ENCODE results near the gene MAPK10. TPM values are rescaled to one million over a fixed set of nuclear protein-coding genes. Genes with fewer than 3 reads are reported as not detected.

Gene MAPK10
- total and polyA plus RNA-seq, 10 of the 15 experiments (the other 5 are each of a cell fraction or from before 2014, with no cell fraction given), result 1.1 to 4.2 (median 2.4) TPM

DNA sequence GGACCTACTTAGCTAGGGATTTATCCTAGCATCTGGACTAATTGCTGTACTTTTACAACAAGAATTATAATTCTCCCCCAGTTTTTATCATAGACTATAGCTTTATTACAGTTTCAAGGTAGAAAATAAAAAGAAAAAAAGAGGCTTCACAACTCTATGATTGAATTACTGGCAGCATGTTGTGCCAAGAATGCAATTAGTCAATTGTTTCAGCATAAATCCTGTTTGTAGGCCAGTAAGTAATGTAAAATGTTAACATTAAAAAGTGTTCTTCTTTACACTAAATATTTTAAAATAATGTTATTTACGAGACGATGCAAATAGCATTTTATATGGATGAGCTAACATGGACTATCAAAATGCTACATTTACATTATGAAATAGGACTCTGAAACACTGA, 228.4 kb downstream of the MAPK10 start (continued):
- TF ChIP-seq SUPT20H (IDR thresholded peaks at IDR 0.05; ENCODE audit: borderline replicate concordance, control insufficient read depth, low read depth, low read length), result no peak
- no peak for TF ChIP-seq STAT1 (conservative IDR thresholded peaks at IDR 0.05)
- no peak for TF ChIP-seq NBN (IDR thresholded peaks at IDR 0.05)
- no peak for TF ChIP-seq CBX5 (IDR thresholded peaks at IDR 0.05; ENCODE audit: low read depth)
- no peak for TF ChIP-seq JUND (IDR thresholded peaks at IDR 0.05; ENCODE audit: low read depth, low read length)

DNA sequence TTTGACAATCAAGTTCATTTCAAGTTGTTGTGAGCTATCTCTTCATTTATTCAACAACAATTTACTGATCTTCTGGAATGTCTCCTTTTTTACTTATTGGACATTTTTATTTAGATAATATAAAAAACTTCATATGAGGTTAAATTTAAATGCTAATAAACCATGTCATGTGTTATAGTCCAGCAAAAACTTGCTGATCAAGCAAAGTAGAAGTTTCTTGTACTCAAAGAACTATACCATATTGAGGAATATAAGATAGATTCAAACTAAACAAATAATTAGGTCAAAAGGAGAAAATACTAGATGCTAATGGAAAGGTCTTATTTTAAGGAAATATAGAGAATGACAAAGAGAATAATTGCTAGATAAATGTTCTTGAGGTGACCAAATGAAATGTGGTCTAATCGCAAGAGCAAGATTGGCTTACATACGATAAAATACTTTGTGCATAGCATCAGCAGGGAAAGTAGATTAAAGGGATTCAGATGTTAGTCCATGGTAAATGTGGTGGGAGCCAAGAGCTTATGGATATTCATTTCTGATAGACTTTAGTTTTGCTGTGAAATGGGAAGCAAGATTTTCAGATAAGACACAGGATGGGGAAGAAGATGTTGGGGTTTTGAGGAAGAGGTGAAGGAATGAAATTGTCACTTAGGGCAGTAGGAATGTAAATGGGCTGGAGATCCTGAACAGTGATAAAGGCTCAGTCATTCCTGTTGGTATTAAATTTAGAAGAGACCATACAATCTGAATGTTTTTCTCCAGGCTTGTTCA, 229.5 kb downstream of the MAPK10 start:
- CTCF ChIA-PET, result no interaction called here
- no peak for FAIRE-seq
- no peak overlapping the region for H3K9ac ChIP-seq (ENCODE audit: control insufficient read depth, insufficient read depth, low read length)
- intact Hi-C loops (cut with micrococcal nuclease; ENCODE audit: unreplicated experiment), result no loop called here
- no peaks in the 10 kb centered on the region for H3K79me2 ChIP-seq (ENCODE audit: control insufficient read depth, insufficient read depth, low read length)
- no peak overlapping the region for H3K4me3 ChIP-seq
- in situ Hi-C loops (cut with MboI), result no loop called here
- no peaks in the 10 kb centered on the region for H3K36me3 ChIP-seq (ENCODE audit: control insufficient read depth in 2 of 2, insufficient read depth in 2 of 2, low read length in 1 of 2)
- no peak for ATAC-seq
- no peak overlapping the region for H2AFZ ChIP-seq (ENCODE audit: control insufficient read depth, low read depth, low read length)
- H3K4me1 ChIP-seq (ENCODE audit: control insufficient read depth, insufficient read depth, low read length), result no peaks in the 10 kb centered on the region
- RAD21 ChIA-PET (ENCODE audit: unreplicated experiment), result no interaction called here
- H3K4me2 ChIP-seq (ENCODE audit: control insufficient read depth, insufficient read depth), result no peak overlapping the region
- no peak for DNase-seq (ENCODE audit: low read depth, low spot score)
- H4K20me1 ChIP-seq (ENCODE audit: control insufficient read depth, insufficient read depth), result no peaks in the 10 kb centered on the region
- BruUV-seq (replicated peaks), result no TSS peak
- H3K9me3 ChIP-seq (replicated peaks; ENCODE audit: control insufficient read depth, insufficient read depth, low read length), result no peaks in the 10 kb centered on the region
- 82% methylated on average over 2 of the region's 2 CpGs for WGBS (ENCODE audit: insufficient coverage, insufficient replicate concordance, low lambda C conversion rate, missing lambda C conversion rate)
- H3K27me3 ChIP-seq (replicated peaks in 1 of 2; ENCODE audit: control insufficient read depth in 2 of 2, insufficient read depth in 2 of 2, low read length in 1 of 2), result no peaks in the 10 kb centered on the region
- POLR2A ChIA-PET, result interaction anchor here (0.5 kb wide), 1 partner anchor 512 kb away, joined by 6 read pairs; no protein-coding TSS in a partner anchor
- SMC1A ChIA-PET (ENCODE audit: uncharacterized antibody, unreplicated experiment), result interaction anchor here (1.3 kb wide), 1 partner anchor 13 kb away, joined by 3 read pairs; no protein-coding TSS in a partner anchor
- H3K27ac ChIP-seq (ENCODE audit: control insufficient read depth, insufficient read depth), result no peak overlapping the region
- TF ChIP-seq, protein P1, sequence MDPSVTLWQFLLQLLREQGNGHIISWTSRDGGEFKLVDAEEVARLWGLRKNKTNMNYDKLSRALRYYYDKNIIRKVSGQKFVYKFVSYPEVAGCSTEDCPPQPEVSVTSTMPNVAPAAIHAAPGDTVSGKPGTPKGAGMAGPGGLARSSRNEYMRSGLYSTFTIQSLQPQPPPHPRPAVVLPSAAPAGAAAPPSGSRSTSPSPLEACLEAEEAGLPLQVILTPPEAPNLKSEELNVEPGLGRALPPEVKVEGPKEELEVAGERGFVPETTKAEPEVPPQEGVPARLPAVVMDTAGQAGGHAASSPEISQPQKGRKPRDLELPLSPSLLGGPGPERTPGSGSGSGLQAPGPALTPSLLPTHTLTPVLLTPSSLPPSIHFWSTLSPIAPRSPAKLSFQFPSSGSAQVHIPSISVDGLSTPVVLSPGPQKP (IDR thresholded peaks at IDR 0.05; ENCODE audit: low read depth, low read length), result no peak
- TF ChIP-seq MXI1 (IDR thresholded peaks at IDR 0.05; ENCODE audit: low read depth, low read length) (no peak), NRF1 (conservative IDR thresholded peaks at IDR 0.05; ENCODE audit: low read depth, low read length) (no peak), CHD2 (IDR thresholded peaks at IDR 0.05; ENCODE audit: borderline replicate concordance, low read depth, low read length) (no peak), ZZZ3 (IDR thresholded peaks at IDR 0.05; ENCODE audit: control insufficient read depth, insufficient read length, low read depth) (no peak), CREB1 (IDR thresholded peaks at IDR 0.05; ENCODE audit: low read depth) (no peak), TBL1XR1 (IDR thresholded peaks at IDR 0.05; ENCODE audit: low read depth, low read length) (no peak), MTA3 (IDR thresholded peaks at IDR 0.05; ENCODE audit: borderline replicate concordance, low read length) (no peak), CEBPB (IDR thresholded peaks at IDR 0.05; ENCODE audit: borderline replicate concordance in 1 of 2, low read depth in 2 of 2, low read length in 2 of 2) (no peak), RAD51 (IDR thresholded peaks at IDR 0.05) (no peak), TCF12 (IDR thresholded peaks at IDR 0.05; ENCODE audit: low read depth, low read length) (no peak), BCL11A (IDR thresholded peaks at IDR 0.05; ENCODE audit: low read depth, low read length) (no peak), HSF1 (IDR thresholded peaks at IDR 0.05; ENCODE audit: low read depth, low read length) (no peak), SPI1 (IDR thresholded peaks at IDR 0.05; ENCODE audit: borderline replicate concordance, insufficient read depth, low read depth, low read length) (no peak), NBN (IDR thresholded peaks at IDR 0.05) (no peak), KAT2A (conservative IDR thresholded peaks at IDR 0.05; ENCODE audit: control insufficient read depth, low read depth, low read length) (no peak)

Data from GM12878 (cell line).